ENCODE results near the gene ULK4. TPM values are rescaled to one million over a fixed set of nuclear protein-coding genes. Genes with fewer than 3 reads are reported as not detected.

The ULK4 gene
- total RNA-seq, 1 experiment from 2014 or later: 8.7 TPM

GRCh38 chr3:41198526-41198925 is 763.4 kb downstream of the ULK4 start:
- H3K4me3 ChIP-seq: peak overlapping the region; percentile 95
- CTCF ChIA-PET: interaction anchor here (0.6 kb wide), 1 partner anchor 710 kb away, joined by 7 read pairs; no protein-coding TSS in a partner anchor

DNA sequence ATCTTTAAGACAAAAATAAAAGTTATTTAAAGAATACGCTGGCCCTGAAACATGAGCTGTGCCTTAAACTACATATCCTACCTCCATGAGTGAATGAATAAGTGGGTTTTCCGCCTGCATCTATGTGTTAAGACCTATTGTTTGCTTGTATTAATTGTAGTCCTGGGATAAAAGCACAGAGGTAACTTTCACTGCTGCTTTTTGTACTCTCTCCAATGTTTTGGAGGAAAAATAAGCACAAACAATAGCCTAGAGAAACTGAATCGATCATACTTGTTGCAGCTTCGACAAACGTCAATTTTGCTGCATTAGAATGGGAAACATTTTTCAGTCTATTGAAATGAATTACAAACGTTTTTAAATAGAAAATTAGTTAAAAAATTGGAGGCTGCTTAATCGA is 763.9 kb downstream of the ULK4 start:
- ChIA-PET CTCF (no interaction called here), POLR2A (ENCODE audit: unreplicated experiment) (no interaction called here)
- no peaks in the 10 kb centered on the region for H3K27me3 ChIP-seq (ENCODE audit: insufficient read depth, low read depth)
- H2AFZ ChIP-seq: peak overlapping the region; percentile 94
- H3K9me3 ChIP-seq (ENCODE audit: insufficient read depth, low read depth): no peaks in the 10 kb centered on the region
- DNase-seq: no peak
- H3K79me2 ChIP-seq (ENCODE audit: low read depth): peaks cover 35% of the 10 kb centered on the region
- H3K36me3 ChIP-seq (ENCODE audit: low read depth): no peaks in the 10 kb centered on the region
- H3K4me1 ChIP-seq (replicated peaks; ENCODE audit: insufficient read depth): peaks cover 19% of the 10 kb centered on the region
- BruUV-seq (replicated peaks): TSS peak; percentile 78
- H3K27ac ChIP-seq: no peak overlapping the region
- H3K4me3 ChIP-seq: peak overlapping the region; percentile 95; the same call in 1 of the 2 replicates
- H3F3A ChIP-seq (ENCODE audit: insufficient read depth, low read depth): no peaks in the 10 kb centered on the region
- no peaks in the 10 kb centered on the region for H3K9me2 ChIP-seq (ENCODE audit: insufficient read depth)
- peaks cover 30% of the 10 kb centered on the region for H4K20me1 ChIP-seq (ENCODE audit: insufficient read depth)
- peak overlapping the region; percentile 71 for H3K4me2 ChIP-seq
- TF ChIP-seq EZH2 (IDR thresholded peaks at IDR 0.05; ENCODE audit: low read depth) (no peak), CTCF (conservative IDR thresholded peaks at IDR 0.05) (no peak)
- intact Hi-C loops (cut with micrococcal nuclease; ENCODE audit: unreplicated experiment): loop anchor here (2.0 to 5.0 kb wide), 5 partner anchors 81 to 741 kb away; partner anchors contain the start of gene RPL14

More at GRCh38 chr3:41198526-41198925, 763.4 kb downstream of the ULK4 start:
- intact Hi-C loops (cut with micrococcal nuclease; ENCODE audit: unreplicated experiment): loop anchor here (2.0 to 5.0 kb wide), 5 partner anchors 81 to 741 kb away; partner anchors contain the start of gene RPL14
- Histone ChIP-seq H3K27me3 (ENCODE audit: insufficient read depth, low read depth) (no peaks in the 10 kb centered on the region), H3K9me3 (ENCODE audit: insufficient read depth, low read depth) (no peaks in the 10 kb centered on the region), H3K4me2 (peak overlapping the region; percentile 71), H3K4me1 (replicated peaks; ENCODE audit: insufficient read depth) (peaks cover 24% of the 10 kb centered on the region), H3K9me2 (ENCODE audit: insufficient read depth) (no peaks in the 10 kb centered on the region), H2AFZ (peak overlapping the region; percentile 94), H3F3A (ENCODE audit: insufficient read depth, low read depth) (no peaks in the 10 kb centered on the region), H3K79me2 (ENCODE audit: low read depth) (peaks cover 40% of the 10 kb centered on the region), H3K27ac (peak overlapping the region; percentile 89), H4K20me1 (ENCODE audit: insufficient read depth) (peaks cover 35% of the 10 kb centered on the region), H3K36me3 (ENCODE audit: low read depth) (peaks cover 1% of the 10 kb centered on the region; the same call in 1 of the 2 replicates)
- POLR2A ChIA-PET (ENCODE audit: unreplicated experiment): interaction anchor here (1.2 kb wide), 1 partner anchor 483 kb away, joined by 4 read pairs; no protein-coding TSS in a partner anchor
- TF ChIP-seq EZH2 (IDR thresholded peaks at IDR 0.05; ENCODE audit: low read depth) (no peak), CTCF (conservative IDR thresholded peaks at IDR 0.05) (no peak)
- BruUV-seq (replicated peaks): no TSS peak
- DNase-seq: no peak

Other genes starting within 250 kb of the ULK4 start
- 43.4 and 46.8 TPM in 2 replicates for gene TRAK1, start 129.3 kb upstream of the ULK4 start, total RNA-seq (2021)